Neural cell (in vitro differentiated cells): ENCODE results near the gene TBL1X.

Experiments
- EP300 ChIP-seq: fragments of 450-650 bp; conservative IDR thresholded peaks from 2 replicates; pipeline ENCODE4 v1.6.1; 2014; ENCODE audit warnings: antibody characterized with exemption, mild to moderate bottlenecking, moderate library complexity; ENCODE audit not compliant: poor library complexity, severe bottlenecking
- EZH2 ChIP-seq: fragments of 200-600, 300-800 bp; shearing (Covaris generic), sonication (generic); IDR thresholded peaks from 2 replicates; pipeline ENCODE4 v1.6.1; 2014; ENCODE audit warnings: antibody characterized with exemption, low read length, borderline replicate concordance, mild to moderate bottlenecking; ENCODE audit not compliant: insufficient read depth, poor library complexity, severe bottlenecking
- POLR2AphosphoS5 ChIP-seq: IDR thresholded peaks from 2 replicates; pipeline ENCODE4 v1.6.1; 2012
- TF ChIP-seq, protein P1 (sequence below): fragments of 450-650 bp; IDR thresholded peaks from 2 replicates; pipeline ENCODE4 v1.5.1; 2014; ENCODE audit warnings: antibody characterized with exemption, mild to moderate bottlenecking, moderate library complexity; ENCODE audit not compliant: poor library complexity, severe bottlenecking

DNA sequence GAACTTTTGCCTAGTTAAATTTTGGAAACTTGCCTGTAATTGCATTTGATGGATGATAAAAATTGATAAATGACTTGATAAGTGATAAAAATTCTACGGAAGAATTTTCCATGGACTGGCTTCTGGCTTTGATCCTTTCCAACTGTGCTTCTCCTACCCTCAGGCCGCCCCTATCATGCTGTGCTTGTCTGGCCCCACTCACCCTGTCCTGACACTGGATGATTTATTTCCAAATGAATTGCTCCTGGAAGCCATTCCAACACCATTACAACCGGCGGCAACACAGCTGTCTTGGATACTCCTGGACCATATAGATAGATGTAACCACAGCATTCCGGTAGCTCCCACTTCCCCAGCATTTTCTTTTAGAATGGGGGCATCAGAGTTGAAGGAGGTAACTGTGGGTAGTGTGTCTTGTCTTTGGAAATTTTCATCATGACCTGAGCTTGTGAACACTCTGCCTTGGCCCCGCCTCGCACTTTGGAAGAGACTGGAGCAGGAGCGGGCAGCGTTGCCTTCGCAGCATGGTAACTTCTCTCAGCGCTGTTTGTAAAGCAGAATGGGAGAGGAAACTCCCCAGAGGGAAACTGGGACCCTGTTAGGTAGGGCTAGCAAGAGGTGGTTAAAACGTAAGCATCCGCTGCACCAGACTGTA, 77.4 kb downstream of the TBL1X start:
- TF ChIP-seq, protein P1, sequence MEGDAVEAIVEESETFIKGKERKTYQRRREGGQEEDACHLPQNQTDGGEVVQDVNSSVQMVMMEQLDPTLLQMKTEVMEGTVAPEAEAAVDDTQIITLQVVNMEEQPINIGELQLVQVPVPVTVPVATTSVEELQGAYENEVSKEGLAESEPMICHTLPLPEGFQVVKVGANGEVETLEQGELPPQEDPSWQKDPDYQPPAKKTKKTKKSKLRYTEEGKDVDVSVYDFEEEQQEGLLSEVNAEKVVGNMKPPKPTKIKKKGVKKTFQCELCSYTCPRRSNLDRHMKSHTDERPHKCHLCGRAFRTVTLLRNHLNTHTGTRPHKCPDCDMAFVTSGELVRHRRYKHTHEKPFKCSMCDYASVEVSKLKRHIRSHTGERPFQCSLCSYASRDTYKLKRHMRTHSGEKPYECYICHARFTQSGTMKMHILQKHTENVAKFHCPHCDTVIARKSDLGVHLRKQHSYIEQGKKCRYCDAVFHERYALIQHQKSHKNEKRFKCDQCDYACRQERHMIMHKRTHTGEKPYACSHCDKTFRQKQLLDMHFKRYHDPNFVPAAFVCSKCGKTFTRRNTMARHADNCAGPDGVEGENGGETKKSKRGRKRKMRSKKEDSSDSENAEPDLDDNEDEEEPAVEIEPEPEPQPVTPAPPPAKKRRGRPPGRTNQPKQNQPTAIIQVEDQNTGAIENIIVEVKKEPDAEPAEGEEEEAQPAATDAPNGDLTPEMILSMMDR, result no peak
- TF ChIP-seq EP300, result no peak
- no peak for TF ChIP-seq POLR2AphosphoS5
- no peak for TF ChIP-seq EZH2
